Measurements from ENCODE around the gene CSMD2. TPM values are rescaled to one million over a fixed set of nuclear protein-coding genes. Genes with fewer than 3 reads are reported as not detected.
A peak's percentile ranks its signal among the peaks of the same experiment; 100 is the strongest.
"Not testable (repeated sequence)": the region's sequence is repeated elsewhere in the genome, so short reads cannot be mapped to it uniquely, and the experiment has no call there.

Gene CSMD2
- total RNA-seq, 6 donors from 2014 or later: 0.39 to 1.0 (median 0.52) TPM

- TF ChIP-seq POLR2AphosphoS5 (IDR thresholded peaks at IDR 0.05): no peak
- no peak for TF ChIP-seq POLR2A (IDR thresholded peaks at IDR 0.05)
- no peak for TF ChIP-seq EP300 (IDR thresholded peaks at IDR 0.05)
- TF ChIP-seq CTCF (IDR thresholded peaks at IDR 0.05): no peak
Measured at GRCh38 chr1:34190692-34191091, 25.7 kb upstream of the CSMD2 start.

GRCh38 chr1:34188985-34189384, 24.0 kb upstream of the CSMD2 start:
- H3K4me3 ChIP-seq: no peak overlapping the region
- DNase-seq (no peak), ATAC-seq (ENCODE audit: low FRiP score in 2 of 2) (peak in 1 of 2 donors; percentile 23)
- H3K9me3 ChIP-seq: peaks cover 0 to 15% (median 9%) of the 10 kb centered on the region in 4 donors
- H3K36me3 ChIP-seq: no peaks in the 10 kb centered on the region
- TF ChIP-seq CTCF (IDR thresholded peaks at IDR 0.05) (no peak), EP300 (IDR thresholded peaks at IDR 0.05) (no peak), POLR2A (IDR thresholded peaks at IDR 0.05) (no peak), POLR2AphosphoS5 (IDR thresholded peaks at IDR 0.05) (no peak)
- H3K27ac ChIP-seq: no peak overlapping the region
- no peaks in the 10 kb centered on the region for H3K4me1 ChIP-seq
- WGBS, 2 donors: 71 to 73% methylated on average over 4 of the region's 4 CpGs
- no peaks in the 10 kb centered on the region for H3K27me3 ChIP-seq

More at GRCh38 chr1:34190692-34191091, 25.7 kb upstream of the CSMD2 start:
- H3K27me3 ChIP-seq: no peaks in the 10 kb centered on the region
- ATAC-seq (ENCODE audit: low FRiP score in 2 of 2) (no peak), DNase-seq (no peak)
- 86 to 90% methylated on average over 2 of the region's 2 CpGs for WGBS, 2 donors
- H3K4me1 ChIP-seq: no peaks in the 10 kb centered on the region
- peaks cover 0 to 15% (median 9%) of the 10 kb centered on the region in 4 donors for H3K9me3 ChIP-seq
- no peaks in the 10 kb centered on the region for H3K36me3 ChIP-seq
- no peak overlapping the region for H3K27ac ChIP-seq
- no peak overlapping the region for H3K4me3 ChIP-seq

DNA sequence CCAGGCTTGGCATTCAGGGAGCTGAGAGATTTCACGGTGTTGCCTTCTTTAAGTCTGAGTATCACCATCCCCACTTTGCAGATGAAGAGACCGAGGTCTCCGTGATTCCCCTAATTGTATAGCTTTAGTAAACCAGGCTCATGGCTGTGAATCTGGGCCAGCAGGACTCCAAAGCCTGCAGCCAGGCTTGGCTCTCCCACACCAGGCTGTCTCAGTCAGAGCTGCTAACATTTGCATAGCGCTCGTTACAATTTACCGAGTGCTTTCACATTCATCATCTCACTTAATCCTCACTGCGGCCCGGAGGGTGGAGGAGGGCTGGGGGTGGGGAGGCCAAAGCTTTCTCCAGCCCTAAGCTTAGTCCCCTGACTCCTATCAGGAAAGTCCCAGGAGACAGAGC, 23.4 kb upstream of the CSMD2 start:
- H3K27me3 ChIP-seq: no peaks in the 10 kb centered on the region
- no peak overlapping the region for H3K4me3 ChIP-seq
- peaks cover 0 to 15% (median 9%) of the 10 kb centered on the region in 4 donors for H3K9me3 ChIP-seq
- no peak for TF ChIP-seq CTCF (IDR thresholded peaks at IDR 0.05)
- TF ChIP-seq POLR2A (IDR thresholded peaks at IDR 0.05): no peak
- no peak for TF ChIP-seq EP300 (IDR thresholded peaks at IDR 0.05)
- TF ChIP-seq POLR2AphosphoS5 (IDR thresholded peaks at IDR 0.05): no peak
- H3K27ac ChIP-seq: no peak overlapping the region
- no peak for DNase-seq
- ATAC-seq (ENCODE audit: low FRiP score in 2 of 2): no peak
- no peaks in the 10 kb centered on the region for H3K4me1 ChIP-seq
- 18 to 24% methylated on average over 6 to 8 of the region's 8 CpGs for WGBS, 2 donors
- H3K36me3 ChIP-seq: no peaks in the 10 kb centered on the region

- no peak for TF ChIP-seq POLR2A (IDR thresholded peaks at IDR 0.05)
- no peak for TF ChIP-seq CTCF (IDR thresholded peaks at IDR 0.05)
- no peak for TF ChIP-seq EP300 (IDR thresholded peaks at IDR 0.05)
- TF ChIP-seq POLR2AphosphoS5 (IDR thresholded peaks at IDR 0.05): no peak
- no peak overlapping the region for H3K4me3 ChIP-seq
- DNase-seq (no peak), ATAC-seq (ENCODE audit: low FRiP score in 2 of 2) (no peak)
- WGBS, 2 donors: 74 to 80% methylated on average over 12 of the region's 12 CpGs
- no peaks in the 10 kb centered on the region for H3K27me3 ChIP-seq
- no peaks in the 10 kb centered on the region for H3K4me1 ChIP-seq
- no peaks in the 10 kb centered on the region for H3K36me3 ChIP-seq
- H3K9me3 ChIP-seq: peaks cover 0 to 15% (median 9%) of the 10 kb centered on the region in 4 donors
- H3K27ac ChIP-seq: no peak overlapping the region
Measured at GRCh38 chr1:34186741-34187494, 21.9 kb upstream of the CSMD2 start.

DNA sequence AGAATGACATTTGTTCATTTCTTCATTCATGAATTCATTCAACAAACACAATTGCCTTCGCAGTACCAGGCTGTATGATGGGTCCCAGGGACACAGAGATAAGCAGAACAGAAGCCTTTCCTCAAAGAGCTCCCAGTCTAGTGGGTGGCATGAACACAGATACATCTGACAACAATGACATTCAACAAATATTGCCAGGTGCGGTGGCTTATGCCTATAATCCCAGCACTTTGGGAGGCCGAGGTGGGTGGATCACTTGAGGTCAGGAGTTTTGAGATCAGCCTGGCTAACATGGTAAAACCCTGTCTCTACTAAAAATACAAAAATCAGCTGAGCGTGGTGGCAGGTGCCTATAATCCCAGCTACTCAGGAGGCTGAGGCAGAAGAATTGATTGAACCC, 18.4 kb upstream of the CSMD2 start:
- H3K4me1 ChIP-seq; H3K4me3 ChIP-seq; ATAC-seq (ENCODE audit: low FRiP score in 2 of 2); H3K36me3 ChIP-seq; H3K9me3 ChIP-seq; H3K27me3 ChIP-seq; H3K27ac ChIP-seq; DNase-seq: not testable (repeated sequence)
- WGBS, 2 donors: 86 to 88% methylated on average over 4 of the region's 4 CpGs

Data from upper lobe of left lung (tissue), 6 donors.